Upper lobe of left lung (tissue), 4 donors: ENCODE data around the gene ME3.

ENCODE experiments used
- CTCF ChIP-seq, 6 experiments: fragments of 450-650 bp in 4 of 6; fragments of 200-600 bp in 2 of 6; sonication (generic) in 2 of 6; IDR thresholded peaks; one replicate each; pipeline ENCODE4 v1.5.1; 2016 to 2019; ENCODE audit warnings: antibody characterized with exemption in 6 of 6
- POLR2AphosphoS5 ChIP-seq, 2 donors: sonication (generic); formaldehyde crosslinking; IDR thresholded peaks; one replicate each; pipeline ENCODE4 v1.5.1; 2017; ENCODE audit warnings: antibody characterized with exemption in 2 of 2

GRCh38 chr11:86449993-86450629, 222.3 kb downstream of the ME3 start:
- TF ChIP-seq CTCF (IDR thresholded peaks at IDR 0.05) (no peak), POLR2AphosphoS5 (IDR thresholded peaks at IDR 0.05) (no peak)
